NB4 (cell line): ENCODE data around the gene FBN3.

ENCODE experiments used
- DNase-seq: peaks from one replicate; pipeline ENCODE4 v3.0.0; 2010; ENCODE audit warnings: low read depth
- H3K4me3 ChIP-seq: one replicate; pipeline ENCODE4 v1.5.1; 2011; ENCODE audit warnings: mild to moderate bottlenecking, low read depth, low read length, moderate library complexity
- CTCF ChIP-seq: IDR thresholded peaks from one replicate; pipeline ENCODE4 v1.5.1; 2012; ENCODE audit warnings: low read depth, low read length
- MAX ChIP-seq: IDR thresholded peaks from 2 replicates; pipeline ENCODE4 v1.6.1; 2011; ENCODE audit warnings: low read depth, low read length
- MYC ChIP-seq: IDR thresholded peaks from 2 replicates; pipeline ENCODE4 v1.6.1; 2011; ENCODE audit warnings: low read depth, low read length
- POLR2A ChIP-seq: IDR thresholded peaks from 2 replicates; pipeline ENCODE4 v1.6.1; 2011; ENCODE audit warnings: mild to moderate bottlenecking; ENCODE audit not compliant: insufficient read length; ENCODE audit errors: extremely low read depth

Gene FBN3

GRCh38 chr19:8138201-8138600 lies 11.2 kb downstream of the FBN3 start:
- TF ChIP-seq CTCF (no peak), POLR2A (no peak), MYC (no peak), MAX (no peak)
- no peak for DNase-seq
- H3K4me3 ChIP-seq: no peak overlapping the region

GRCh38 chr19:8137425-8137824 lies 12.0 kb downstream of the FBN3 start:
- TF ChIP-seq POLR2A (no peak), CTCF (no peak), MAX (no peak), MYC (no peak)
- H3K4me3 ChIP-seq: no peak overlapping the region
- no peak for DNase-seq

GRCh38 chr19:8135946-8136618 lies 13.3 kb downstream of the FBN3 start:
- no peak overlapping the region for H3K4me3 ChIP-seq
- DNase-seq: no peak
- TF ChIP-seq MAX (no peak), MYC (no peak), POLR2A (no peak), CTCF (no peak)

- H3K4me3 ChIP-seq: no peak overlapping the region
- TF ChIP-seq MYC (peak; percentile 82), MAX (peak; percentile 95), CTCF (no peak), POLR2A (no peak)
- DNase-seq: peak; percentile 74
Observed at GRCh38 chr19:8132858-8133458, 16.4 kb downstream of the FBN3 start.

- no peak for DNase-seq
- no peak overlapping the region for H3K4me3 ChIP-seq
- TF ChIP-seq POLR2A (no peak), MYC (no peak), MAX (no peak), CTCF (no peak)
Observed at GRCh38 chr19:8131517-8131916, 17.9 kb downstream of the FBN3 start.
